Natural killer cell (primary cell): ENCODE results near the gene SC5D. TPM values are rescaled to one million over a fixed set of nuclear protein-coding genes. Genes with fewer than 3 reads are reported as not detected.

Source experiments
- ATAC-seq, 3 donors: fragments of 150-1000 bp in 2 of 3; fragments of 200-7000 bp in 1 of 3; cut with Tn5 transposase; 1 replicate in 1 of 3; 2 replicates in 2 of 3; pipeline ENCODE4 v1.10.0; 2021; ENCODE audit warnings: mild to moderate bottlenecking in 2 of 3, moderate library complexity in 2 of 3
- DNase-seq, 2 donors: peaks; one replicate each; pipeline versions ENCODE4 v3.0.0 to v3.0.0-alpha.2; 2013 to 2021; ENCODE audit warnings: mixed read lengths in 1 of 2
- H3K27ac ChIP-seq: one replicate; pipeline ENCODE4 v1.5.1; 2013; ENCODE audit warnings: mild to moderate bottlenecking, low read length
- H3K27me3 ChIP-seq: one replicate; pipeline ENCODE4 v1.6.1; 2013; ENCODE audit warnings: low read length; ENCODE audit not compliant: control insufficient read depth, insufficient read depth
- H3K36me3 ChIP-seq: one replicate; pipeline ENCODE4 v1.6.1; 2013; ENCODE audit warnings: low read length; ENCODE audit not compliant: control insufficient read depth, insufficient read depth
- H3K4me1 ChIP-seq: one replicate; pipeline ENCODE4 v1.6.1; 2013; ENCODE audit warnings: low read length; ENCODE audit not compliant: control insufficient read depth, insufficient read depth
- H3K4me3 ChIP-seq: one replicate; pipeline ENCODE4 v1.5.1; 2013; ENCODE audit warnings: low read length
- H3K9me3 ChIP-seq: one replicate; pipeline ENCODE4 v1.6.1; 2013; ENCODE audit warnings: low read length; ENCODE audit not compliant: control insufficient read depth, insufficient read depth
- H3K27ac Mint-ChIP-seq, 2 donors: one replicate each; pipeline ENCODE4 v1.8.0; 2022; ENCODE audit warnings: mild to moderate bottlenecking in 2 of 2, mixed read lengths in 2 of 2, moderate library complexity in 1 of 2
- H3K27me3 Mint-ChIP-seq, 2 donors: one replicate each; pipeline ENCODE4 v1.8.0; 2022; ENCODE audit warnings: low read depth in 2 of 2, mixed read lengths in 2 of 2
- H3K36me3 Mint-ChIP-seq: one replicate; pipeline ENCODE4 v1.8.0; 2022; ENCODE audit warnings: mixed read lengths
- H3K4me1 Mint-ChIP-seq, 2 donors: one replicate each; pipeline ENCODE4 v1.8.0; 2022; ENCODE audit warnings: mixed read lengths in 2 of 2
- H3K4me3 Mint-ChIP-seq: one replicate; pipeline ENCODE4 v1.8.0; 2022; ENCODE audit warnings: mild to moderate bottlenecking, moderate library complexity, mixed read lengths
- H3K9me3 Mint-ChIP-seq, 2 donors: one replicate each; pipeline ENCODE4 v1.8.0; 2022; ENCODE audit warnings: mixed read lengths in 2 of 2
- CTCF ChIP-seq: fragments of 200-600 bp; IDR thresholded peaks from one replicate; pipeline ENCODE4 v1.8.0; 2022; ENCODE audit warnings: antibody characterized with exemption
- whole genome bisulfite sequencing: methylation state at CpG from one replicate; pipeline ENCODE4 v1.1.7; 2013; ENCODE audit warnings: missing lambda C conversion rate; ENCODE audit not compliant: insufficient coverage; 5-methylcytosine and 5-hydroxymethylcytosine counted together
- intact Hi-C: fragments of 100-400 bp; cut with micrococcal nuclease; formaldehyde crosslinking; loops from one replicate; pipeline ENCODE4 v1.14.2; 2022
- total RNA-seq, 4 donors: library from RNA; stranded (reverse); fragments of 120-200 nt in 1 of 4; gene quantifications; one replicate each; pipeline versions ENCODE4 v1.2.3 to v1.2.4, GENCODE V29; 2013 to 2022

SC5D gene
- total RNA-seq, 3 donors from 2014 or later (not counting 1 experiment from before 2014, with no cell fraction given) = 17.2 to 18.6 (median 17.2) TPM

DNA sequence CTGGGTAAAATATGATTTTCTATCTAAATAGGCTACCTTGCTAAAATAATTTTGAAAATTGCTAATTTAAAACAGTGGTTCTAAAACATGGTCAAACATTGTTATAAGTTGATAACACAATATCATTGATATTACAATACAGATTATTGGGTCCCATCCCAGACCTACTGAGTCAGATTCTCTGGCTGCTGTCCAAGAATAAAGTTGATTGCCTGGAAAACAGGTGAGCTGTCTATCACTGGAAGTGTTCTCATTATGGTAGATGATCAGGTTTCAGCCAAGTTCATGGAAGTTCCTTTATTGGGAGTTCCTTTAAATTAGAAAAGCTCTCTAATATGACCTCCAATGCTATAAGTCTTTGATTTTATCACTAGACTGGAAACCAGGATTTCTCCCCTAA is 52.3 kb downstream of the SC5D start:
- Mint-ChIP-seq H3K36me3 (no peaks in the 10 kb centered on the region), H3K9me3 (no peaks in the 10 kb centered on the region), H3K27me3 (peaks cover 0 to 21% of the 10 kb centered on the region in 2 donors), H3K4me3 (no peak overlapping the region), H3K27ac (no peak overlapping the region), H3K4me1 (no peaks in the 10 kb centered on the region)
- ATAC-seq (no peak), DNase-seq (no peak)
- TF ChIP-seq CTCF = no peak
- H3K36me3 ChIP-seq = no peaks in the 10 kb centered on the region
- H3K9me3 ChIP-seq = no peaks in the 10 kb centered on the region
- H3K4me1 ChIP-seq = no peaks in the 10 kb centered on the region
- H3K27ac ChIP-seq = no peak overlapping the region
- intact Hi-C loops = no loop called here
- no peak overlapping the region for H3K4me3 ChIP-seq
- H3K27me3 ChIP-seq = no peaks in the 10 kb centered on the region

DNA sequence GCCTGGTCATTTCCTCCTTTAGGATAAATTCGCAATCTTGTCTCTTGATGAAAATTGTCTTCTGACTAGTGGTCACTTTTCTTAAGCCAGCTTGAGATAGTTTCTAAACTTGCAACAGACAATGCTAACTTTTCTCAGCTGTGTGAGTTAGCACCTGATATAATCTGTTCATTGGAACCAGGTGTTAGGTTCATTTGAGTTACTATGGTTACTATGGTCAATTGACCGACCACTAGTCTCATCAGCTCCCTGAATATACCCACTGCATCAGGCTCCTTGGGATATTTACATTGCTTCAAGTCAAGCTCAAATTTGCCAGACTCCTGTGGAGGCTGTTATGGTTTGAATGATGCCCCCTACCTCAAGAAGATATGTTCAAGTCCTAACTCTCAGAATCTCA is 54.5 kb downstream of the SC5D start:
- no peak overlapping the region for H3K27ac Mint-ChIP-seq
- ATAC-seq = peak in 1 of 3 donors; percentile 18
- Histone ChIP-seq H3K36me3 (no peaks in the 10 kb centered on the region), H3K4me1 (no peaks in the 10 kb centered on the region), H3K9me3 (no peaks in the 10 kb centered on the region), H3K27me3 (no peaks in the 10 kb centered on the region), H3K4me3 (no peak overlapping the region), H3K27ac (no peak overlapping the region)
- no peaks in the 10 kb centered on the region for H3K4me1 Mint-ChIP-seq
- TF ChIP-seq CTCF = no peak
- no peaks in the 10 kb centered on the region for H3K36me3 Mint-ChIP-seq
- 63% methylated on average over 2 of the region's 2 CpGs for WGBS
- no peaks in the 10 kb centered on the region for H3K9me3 Mint-ChIP-seq
- intact Hi-C loops = no loop called here
- no peak for DNase-seq
- no peak overlapping the region for H3K4me3 Mint-ChIP-seq
- peaks cover 0 to 16% of the 10 kb centered on the region in 2 donors for H3K27me3 Mint-ChIP-seq

GRCh38 chr11:121347813-121348212 is 55.2 kb downstream of the SC5D start:
- ATAC-seq = no peak

More at GRCh38 chr11:121347813-121348212, 55.2 kb downstream of the SC5D start:
- Mint-ChIP-seq H3K36me3 (no peaks in the 10 kb centered on the region), H3K27ac (no peak overlapping the region), H3K4me1 (no peaks in the 10 kb centered on the region), H3K27me3 (peaks cover 0 to 16% of the 10 kb centered on the region in 2 donors), H3K4me3 (no peak overlapping the region), H3K9me3 (no peaks in the 10 kb centered on the region)
- Histone ChIP-seq H3K36me3 (no peaks in the 10 kb centered on the region), H3K27ac (no peak overlapping the region), H3K4me3 (no peak overlapping the region), H3K4me1 (no peaks in the 10 kb centered on the region), H3K27me3 (no peaks in the 10 kb centered on the region), H3K9me3 (no peaks in the 10 kb centered on the region)
- no peak for TF ChIP-seq CTCF
- 93% methylated on average over 5 of the region's 5 CpGs for WGBS
- intact Hi-C loops = no loop called here
- DNase-seq = no peak
